Fibroblast of pulmonary artery (primary cell): Measurements from ENCODE around the gene SFRP5.

Experiments
- DNase-seq: peaks from one replicate; pipeline ENCODE4 v3.0.0-alpha.2; 2010; ENCODE audit warnings: low read depth
- H3K4me3 ChIP-seq: replicated peaks from 2 replicates; pipeline ENCODE4 v1.5.1; 2011; ENCODE audit warnings: low read depth, mild to moderate bottlenecking, control low read depth, low read length, moderate library complexity
- CTCF ChIP-seq: IDR thresholded peaks from 2 replicates; pipeline ENCODE4 v1.5.1; 2011; ENCODE audit warnings: mild to moderate bottlenecking, control low read depth, low read length, inconsistent platforms; ENCODE audit errors: missing control alignments

The SFRP5 gene

GRCh38 chr10:97760461-97761257, 11.1 kb downstream of the SFRP5 start:
- no peak overlapping the region for H3K4me3 ChIP-seq

GRCh38 chr10:97759946-97760345, 11.9 kb downstream of the SFRP5 start:
- no peak for DNase-seq
- TF ChIP-seq CTCF: no peak
- H3K4me3 ChIP-seq: no peak overlapping the region

More at GRCh38 chr10:97760461-97761257, 11.1 kb downstream of the SFRP5 start:
- DNase-seq: no peak
- TF ChIP-seq CTCF: no peak

- TF ChIP-seq CTCF: peak; percentile 97
- H3K4me3 ChIP-seq: no peak overlapping the region
- DNase-seq: peak; percentile 74
Measured at GRCh38 chr10:97759158-97759887, 12.5 kb downstream of the SFRP5 start.

- TF ChIP-seq CTCF: no peak
- no peak overlapping the region for H3K4me3 ChIP-seq
- DNase-seq: no peak
Measured at GRCh38 chr10:97757471-97757870, 14.3 kb downstream of the SFRP5 start.

- no peak for DNase-seq
- no peak for TF ChIP-seq CTCF
- no peak overlapping the region for H3K4me3 ChIP-seq
Measured at GRCh38 chr10:97755718-97756117, 16.1 kb downstream of the SFRP5 start.

- TF ChIP-seq CTCF: no peak
- no peak for DNase-seq
- H3K4me3 ChIP-seq: no peak overlapping the region
Measured at GRCh38 chr10:97754726-97755125, 17.1 kb downstream of the SFRP5 start.

- DNase-seq: no peak
- TF ChIP-seq CTCF: no peak
- no peak overlapping the region for H3K4me3 ChIP-seq
Measured at GRCh38 chr10:97752956-97753355, 18.8 kb downstream of the SFRP5 start.
